ENCODE measurements around the gene ADGRF5.

Gene ADGRF5

GRCh38 chr6:46921731-46922130 is at the start of gene ADGRF5:
ADGRF5 (minus strand) TSS chr6:46921938; CDS start chr6:46906762, 15,176 bp downstream.
- DNase-seq (ENCODE audit: low read depth) = no peak

DNA sequence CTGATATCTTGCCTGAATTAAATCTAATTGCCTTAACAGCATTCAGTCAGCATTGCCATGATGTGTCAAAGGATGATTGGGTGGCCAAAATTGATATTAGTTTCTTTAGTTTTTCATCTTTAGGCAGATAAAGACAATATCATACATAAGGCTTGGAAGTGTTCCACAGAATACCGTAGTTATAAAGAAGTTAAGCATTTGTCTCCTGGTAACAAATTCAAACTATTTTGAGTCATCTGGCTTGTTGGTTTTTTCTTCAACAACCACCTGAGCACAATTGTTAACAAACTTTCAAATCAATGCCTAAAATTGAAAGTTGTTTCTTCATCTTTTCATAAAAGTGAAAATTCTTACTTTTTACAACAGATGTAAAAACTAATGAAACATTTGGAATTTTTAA is 47.5 kb upstream of the ADGRF5 start:
- DNase-seq (ENCODE audit: low read depth) = no peak

GRCh38 chr6:46967826-46968349 is 46.1 kb upstream of the ADGRF5 start:
- no peak for DNase-seq (ENCODE audit: low read depth)

GRCh38 chr6:46964716-46965519 is 43.2 kb upstream of the ADGRF5 start:
- DNase-seq (ENCODE audit: low read depth) = no peak

- no peak for DNase-seq (ENCODE audit: low read depth)
Measured at GRCh38 chr6:46963626-46964025, 41.9 kb upstream of the ADGRF5 start.

- no peak for DNase-seq (ENCODE audit: low read depth)
Measured at GRCh38 chr6:46963039-46963438, 41.3 kb upstream of the ADGRF5 start.

- DNase-seq (ENCODE audit: low read depth) = no peak
Measured at GRCh38 chr6:46961711-46962110, 40.0 kb upstream of the ADGRF5 start.

GRCh38 chr6:46961232-46961631 is 39.5 kb upstream of the ADGRF5 start:
- no peak for DNase-seq (ENCODE audit: low read depth)

DNA sequence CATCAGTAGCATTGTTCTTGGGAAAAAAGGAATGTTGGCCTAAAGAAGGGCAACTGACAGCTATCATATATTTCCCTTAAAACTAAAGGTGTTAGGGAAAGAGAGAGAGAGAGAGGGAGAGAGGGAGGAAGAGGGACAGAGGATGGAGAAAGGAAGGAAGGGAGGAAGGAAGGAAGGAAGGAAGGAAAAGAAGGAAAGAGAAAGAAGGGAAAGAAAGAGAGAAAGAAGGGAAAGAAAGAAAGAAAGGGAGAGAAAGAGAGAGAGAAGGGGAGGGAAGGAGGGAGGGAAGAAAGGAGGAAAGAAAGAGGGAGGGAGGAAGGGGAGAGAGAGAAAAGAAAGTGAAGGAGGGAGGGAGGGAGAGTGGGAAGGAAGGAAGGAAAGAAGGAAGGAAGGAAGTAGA is 37.7 kb upstream of the ADGRF5 start:
- no peak for DNase-seq (ENCODE audit: low read depth)

DNA sequence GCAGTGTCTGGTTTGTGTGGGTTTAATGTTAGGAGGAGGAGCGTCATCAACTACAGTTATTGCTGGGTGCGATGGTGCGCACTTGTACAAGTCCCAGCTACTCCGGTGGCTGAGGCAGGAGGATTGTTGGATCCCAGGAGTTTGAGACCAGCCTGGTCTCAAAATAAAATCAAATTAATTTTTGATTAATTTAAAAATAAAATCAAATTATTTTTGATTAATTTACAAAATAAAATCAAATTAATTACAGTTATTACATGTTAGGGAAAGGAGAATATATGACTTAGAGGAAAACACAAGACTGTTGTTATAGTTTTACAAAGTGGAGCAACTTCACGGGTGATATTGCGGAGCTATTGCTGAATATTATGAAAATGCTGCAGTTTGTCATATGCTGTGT is 34.7 kb upstream of the ADGRF5 start:
- DNase-seq (ENCODE audit: low read depth) = no peak

- DNase-seq (ENCODE audit: low read depth) = no peak
Measured at GRCh38 chr6:46954837-46955451, 33.2 kb upstream of the ADGRF5 start.

GRCh38 chr6:46953921-46954320 is 32.2 kb upstream of the ADGRF5 start:
- no peak for DNase-seq (ENCODE audit: low read depth)

GRCh38 chr6:46949632-46950280 is 28.0 kb upstream of the ADGRF5 start:
- no peak for DNase-seq (ENCODE audit: low read depth)

DNA sequence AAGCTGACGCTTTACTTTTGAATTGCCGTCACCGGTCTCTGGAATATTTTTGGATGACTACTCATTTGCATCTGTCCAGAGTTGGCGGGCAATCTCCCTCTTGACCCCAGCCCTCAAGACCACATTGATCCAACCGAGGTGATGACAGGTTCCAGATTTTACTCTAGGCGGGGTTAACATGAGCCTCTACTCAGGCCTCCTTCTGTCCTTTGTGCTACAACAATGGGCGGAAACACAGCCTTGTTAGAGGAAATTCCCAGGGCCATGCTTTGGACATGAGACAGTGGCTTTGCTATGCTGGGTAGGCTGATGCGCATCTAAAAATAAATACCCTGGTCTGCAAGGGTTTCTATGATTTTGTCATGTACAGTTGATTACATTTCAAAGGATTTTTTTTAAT is 27.0 kb upstream of the ADGRF5 start:
- no peak for DNase-seq (ENCODE audit: low read depth)

- DNase-seq (ENCODE audit: low read depth) = no peak
Measured at GRCh38 chr6:46947497-46947896, 25.8 kb upstream of the ADGRF5 start.

GRCh38 chr6:46940433-46941226 is 18.9 kb upstream of the ADGRF5 start:
- no peak for DNase-seq (ENCODE audit: low read depth)

DNA sequence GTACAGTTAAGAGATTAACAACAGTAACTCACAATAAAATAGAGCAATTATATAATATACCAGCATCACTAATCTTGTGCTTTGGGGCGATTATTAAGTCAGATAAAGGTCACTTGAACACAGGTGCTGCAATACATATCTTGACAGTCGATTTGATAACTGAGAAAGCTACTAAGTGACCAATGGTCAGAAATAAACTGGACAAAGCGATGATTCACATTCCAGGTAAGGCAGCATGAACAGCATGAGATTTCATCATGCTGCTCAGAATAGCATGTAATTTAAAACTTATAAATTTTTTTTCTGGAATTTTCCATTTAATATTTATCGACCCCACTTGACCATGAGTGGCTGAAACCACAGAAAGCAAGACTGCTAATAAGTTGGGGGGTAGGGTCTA is 15.9 kb upstream of the ADGRF5 start:
- DNase-seq (ENCODE audit: low read depth) = no peak

DNA sequence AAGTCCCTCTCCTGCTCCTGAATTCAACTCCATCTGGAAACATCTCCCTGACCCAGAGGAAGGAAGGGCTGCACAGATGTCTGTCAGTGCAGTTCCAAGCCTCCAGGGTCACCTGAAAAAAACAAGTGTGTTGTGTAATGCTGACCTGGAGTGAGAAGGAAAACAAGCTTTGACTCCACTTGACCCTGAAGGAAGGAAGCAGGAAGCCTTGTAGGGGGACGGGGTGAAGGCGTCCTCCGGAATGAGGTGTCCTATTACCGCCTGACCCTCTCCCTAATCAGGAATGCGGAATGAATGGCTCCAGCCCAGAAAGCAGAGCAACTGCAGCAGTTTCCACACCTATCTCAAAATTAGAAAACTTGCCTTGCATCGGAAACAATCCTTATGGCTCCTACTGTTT is 13.9 kb upstream of the ADGRF5 start:
- DNase-seq (ENCODE audit: low read depth) = no peak

DNA sequence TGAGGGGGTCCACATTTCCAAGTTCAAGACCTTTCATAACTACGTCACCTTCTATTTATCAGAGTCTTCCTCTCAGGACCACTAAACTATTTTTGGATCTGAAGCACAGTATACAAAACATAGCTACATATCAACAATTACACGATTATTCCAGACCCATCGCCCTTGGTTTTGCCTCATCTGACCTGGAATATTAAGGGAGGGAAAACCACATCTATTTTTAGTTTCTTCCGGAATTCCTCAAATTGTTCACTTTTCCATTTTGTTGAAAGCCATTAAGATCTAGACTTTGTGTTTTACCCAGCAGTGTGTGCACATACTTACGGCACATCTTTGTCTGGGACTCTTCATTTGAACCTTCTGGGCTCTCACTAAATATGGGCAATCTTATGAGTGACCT is 12.0 kb upstream of the ADGRF5 start:
- no peak for DNase-seq (ENCODE audit: low read depth)

GRCh38 chr6:46932526-46933319 is 11.0 kb upstream of the ADGRF5 start:
- no peak for DNase-seq (ENCODE audit: low read depth)

DNA sequence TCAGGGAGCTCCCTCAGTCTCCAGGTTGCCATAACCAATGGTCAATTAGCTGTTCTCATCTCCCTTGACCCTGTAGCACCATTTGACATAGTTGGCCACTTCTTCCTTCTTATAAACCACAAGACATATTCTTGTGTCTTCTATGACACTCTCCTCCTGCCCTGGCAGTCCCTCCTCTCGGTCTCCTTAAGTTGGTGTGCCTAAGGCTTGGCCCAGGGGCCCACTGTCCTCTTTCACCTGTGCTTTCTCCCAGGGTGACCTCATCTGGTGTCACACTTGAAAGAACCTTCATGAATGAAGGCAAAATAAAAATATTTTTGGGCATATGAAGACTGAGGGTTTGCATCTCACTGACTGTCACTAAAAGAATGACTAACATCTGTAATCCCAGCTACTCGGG is 9.7 kb upstream of the ADGRF5 start:
- no peak for DNase-seq (ENCODE audit: low read depth)
